Suprapubic skin (tissue), 4 donors: ENCODE data around the gene PAX5. TPM values are rescaled to one million over a fixed set of nuclear protein-coding genes. Genes with fewer than 3 reads are reported as not detected.
A peak's percentile ranks its signal among the peaks of the same experiment; 100 is the strongest.

ENCODE experiments used
- DNase-seq, 2 donors: peaks; one replicate each; pipeline ENCODE4 v3.0.0-alpha.2; 2019; ENCODE audit warnings: low spot score in 2 of 2
- H3K27ac ChIP-seq: fragments of 200-600 bp; sonication (generic); one replicate; pipeline ENCODE4 v1.5.1; 2019
- H3K27me3 ChIP-seq: fragments of 200-600 bp; sonication (generic); one replicate; pipeline ENCODE4 v1.5.1; 2019
- H3K36me3 ChIP-seq: fragments of 200-600 bp; sonication (generic); one replicate; pipeline ENCODE4 v1.5.1; 2019
- H3K4me1 ChIP-seq: fragments of 200-600 bp; sonication (generic); one replicate; pipeline ENCODE4 v1.5.1; 2019
- H3K4me3 ChIP-seq: fragments of 200-600 bp; sonication (generic); one replicate; pipeline ENCODE4 v1.5.1; 2019; ENCODE audit warnings: mild to moderate bottlenecking
- H3K9me3 ChIP-seq: fragments of 200-600 bp; sonication (generic); one replicate; pipeline ENCODE4 v1.5.1; 2019
- CTCF ChIP-seq, 2 donors: fragments of 200-600 bp in 1 of 2; fragments of 450-650 bp in 1 of 2; sonication (generic) in 1 of 2; IDR thresholded peaks; one replicate each; pipeline ENCODE4 v1.5.1; 2016 to 2019; ENCODE audit warnings: antibody characterized with exemption in 2 of 2, mild to moderate bottlenecking in 1 of 2, moderate library complexity in 1 of 2
- EP300 ChIP-seq: sonication (generic); formaldehyde crosslinking; IDR thresholded peaks from one replicate; pipeline ENCODE4 v1.6.1; 2017; ENCODE audit warnings: antibody characterized with exemption
- POLR2A ChIP-seq, 2 donors: fragments of 450-650 bp; IDR thresholded peaks; one replicate each; pipeline ENCODE4 v1.6.1; 2017; ENCODE audit warnings: antibody characterized with exemption in 2 of 2, mild to moderate bottlenecking in 2 of 2, moderate library complexity in 2 of 2
- POLR2AphosphoS5 ChIP-seq, 3 donors: sonication (generic); formaldehyde crosslinking; IDR thresholded peaks; one replicate each; pipeline ENCODE4 v1.6.1; 2017; ENCODE audit warnings: antibody characterized with exemption in 3 of 3
- WGBS: methylation state at CpG from one replicate; pipeline ENCODE4 v1.1.5; 2018; 5-methylcytosine and 5-hydroxymethylcytosine counted together
- total RNA-seq, 4 donors: library from RNA; depleted of rRNA; stranded (reverse); fragments of >200 nt; gene quantifications; one replicate each; pipeline ENCODE4 v1.1.0, GENCODE V29; 2016

The PAX5 gene
- total RNA-seq, 4 donors from 2014 or later = 0.04 TPM; not detected in 3

DNA sequence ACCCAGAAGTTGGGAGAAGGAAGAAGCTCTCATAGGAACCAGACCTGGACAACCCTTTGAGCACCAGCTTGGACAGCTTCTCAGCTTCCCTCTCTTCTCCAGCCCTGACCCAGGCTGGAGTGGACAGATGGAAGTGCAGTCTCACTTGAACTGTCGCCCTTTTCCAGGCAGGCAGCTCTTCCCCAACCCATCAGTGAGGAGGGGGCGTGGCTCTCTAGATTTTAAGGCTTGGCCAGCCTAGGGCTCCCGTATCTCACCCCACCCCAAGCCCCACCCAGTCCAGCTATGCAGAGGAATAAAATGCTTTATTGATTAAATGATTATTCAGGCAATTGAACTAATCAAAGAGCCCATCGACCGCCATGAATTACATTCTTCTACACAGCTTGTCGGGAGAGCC is 2.2 kb downstream of the PAX5 start:
- no peak overlapping the region for H3K4me3 ChIP-seq
- TF ChIP-seq CTCF (IDR thresholded peaks at IDR 0.05) (no peak), POLR2A (IDR thresholded peaks at IDR 0.05) (no peak)
- no peaks in the 10 kb centered on the region for H3K36me3 ChIP-seq
- peaks cover 100% of the 10 kb centered on the region for H3K27me3 ChIP-seq
- H3K4me1 ChIP-seq = peaks cover 62% of the 10 kb centered on the region
- H3K9me3 ChIP-seq = no peaks in the 10 kb centered on the region
- no peak overlapping the region for H3K27ac ChIP-seq
- WGBS = 35% methylated on average over 6 of the region's 6 CpGs
- DNase-seq = no peak

DNA sequence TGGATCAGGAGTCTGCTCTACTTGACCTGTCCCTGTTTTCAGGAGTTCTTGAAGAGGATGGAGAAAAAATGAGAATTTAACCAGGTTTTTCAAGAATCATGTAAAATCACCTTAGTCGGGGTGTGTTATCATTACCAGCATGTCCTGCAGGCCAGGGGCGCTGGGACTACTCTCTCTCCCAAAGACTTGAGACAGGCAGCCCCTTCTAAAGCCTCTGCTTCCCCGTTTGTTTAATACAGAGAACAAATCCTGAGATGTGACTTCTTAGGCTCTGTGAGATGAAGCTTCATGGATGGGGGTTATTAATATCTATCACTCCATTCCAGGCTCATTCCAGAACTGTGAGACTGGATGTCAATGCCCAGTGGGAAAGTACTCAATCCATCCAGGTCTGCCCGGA is 3.0 kb downstream of the PAX5 start:
- no peak for TF ChIP-seq CTCF (IDR thresholded peaks at IDR 0.05)
- TF ChIP-seq EP300 = no peak
- no peak for TF ChIP-seq POLR2A (IDR thresholded peaks at IDR 0.05)
- TF ChIP-seq POLR2AphosphoS5 (IDR thresholded peaks at IDR 0.05) = no peak
- Histone ChIP-seq H3K4me3 (no peak overlapping the region), H3K27ac (no peak overlapping the region), H3K27me3 (peaks cover 100% of the 10 kb centered on the region), H3K4me1 (peaks cover 62% of the 10 kb centered on the region), H3K36me3 (no peaks in the 10 kb centered on the region), H3K9me3 (no peaks in the 10 kb centered on the region)
- 40% methylated on average over 4 of the region's 4 CpGs for whole genome bisulfite sequencing
- no peak for DNase-seq

- no peaks in the 10 kb centered on the region for H3K9me3 ChIP-seq
- H3K4me3 ChIP-seq = no peak overlapping the region
- WGBS = 0% methylated on average over 6 of the region's 7 CpGs
- peaks cover 62% of the 10 kb centered on the region for H3K4me1 ChIP-seq
- no peak for DNase-seq
- TF ChIP-seq EP300 (no peak), POLR2AphosphoS5 (IDR thresholded peaks at IDR 0.05) (no peak)
- peaks cover 100% of the 10 kb centered on the region for H3K27me3 ChIP-seq
- H3K27ac ChIP-seq = no peak overlapping the region
- H3K36me3 ChIP-seq = no peaks in the 10 kb centered on the region
Measured at GRCh38 chr9:37030611-37030939, 3.5 kb downstream of the PAX5 start.

- Histone ChIP-seq H3K27ac (no peak overlapping the region), H3K9me3 (no peaks in the 10 kb centered on the region), H3K4me3 (peak overlapping the region; percentile 4), H3K4me1 (peaks cover 62% of the 10 kb centered on the region), H3K36me3 (no peaks in the 10 kb centered on the region), H3K27me3 (peaks cover 100% of the 10 kb centered on the region)
- no peak for TF ChIP-seq POLR2AphosphoS5 (IDR thresholded peaks at IDR 0.05)
- no peak for TF ChIP-seq POLR2A (IDR thresholded peaks at IDR 0.05)
- no peak for TF ChIP-seq EP300
- TF ChIP-seq CTCF (IDR thresholded peaks at IDR 0.05) = no peak
- no peak for DNase-seq
- 3% methylated on average over 8 of the region's 53 CpGs for WGBS
Measured at GRCh38 chr9:37029776-37030610, 4.1 kb downstream of the PAX5 start.

DNA sequence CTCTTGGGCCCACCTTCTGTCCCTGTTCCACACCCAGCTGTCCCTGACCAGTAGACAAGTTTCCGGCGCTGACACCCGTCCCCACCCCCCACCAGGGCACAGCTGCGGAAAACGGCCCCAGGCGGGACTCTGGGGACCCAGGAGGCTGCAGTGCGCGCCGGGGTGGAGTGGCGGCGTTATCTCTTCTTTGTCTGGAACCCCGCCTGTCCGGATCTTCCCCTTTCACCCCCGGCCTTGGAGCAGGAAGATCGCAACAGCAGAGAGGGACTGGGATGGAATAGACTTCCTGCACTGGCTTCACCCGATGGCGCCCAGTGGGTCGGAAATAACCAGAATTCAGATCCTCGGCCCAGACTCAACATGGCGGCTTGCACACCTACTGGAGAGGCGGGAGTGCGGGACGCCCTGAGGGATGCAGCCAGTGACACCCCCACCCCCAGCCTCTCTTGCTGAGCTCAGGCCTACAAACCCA is 4.7 kb downstream of the PAX5 start:
- H3K36me3 ChIP-seq = no peaks in the 10 kb centered on the region
- H3K4me1 ChIP-seq = peaks cover 59% of the 10 kb centered on the region
- peaks cover 100% of the 10 kb centered on the region for H3K27me3 ChIP-seq
- H3K27ac ChIP-seq = no peak overlapping the region
- no peak for DNase-seq
- H3K4me3 ChIP-seq = peak overlapping the region; percentile 4
- TF ChIP-seq POLR2A (IDR thresholded peaks at IDR 0.05) (no peak), EP300 (no peak), CTCF (IDR thresholded peaks at IDR 0.05) (no peak), POLR2AphosphoS5 (IDR thresholded peaks at IDR 0.05) (no peak)
- no peaks in the 10 kb centered on the region for H3K9me3 ChIP-seq
- WGBS = 7% methylated on average over 5 of the region's 23 CpGs
